ENCODE measurements around the gene NLK. TPM values are rescaled to one million over a fixed set of nuclear protein-coding genes. Genes with fewer than 3 reads are reported as not detected.

NLK gene
- total and polyA plus RNA-seq, 8 donors: 18.8 to 21.3 (median 20.1) TPM

DNA sequence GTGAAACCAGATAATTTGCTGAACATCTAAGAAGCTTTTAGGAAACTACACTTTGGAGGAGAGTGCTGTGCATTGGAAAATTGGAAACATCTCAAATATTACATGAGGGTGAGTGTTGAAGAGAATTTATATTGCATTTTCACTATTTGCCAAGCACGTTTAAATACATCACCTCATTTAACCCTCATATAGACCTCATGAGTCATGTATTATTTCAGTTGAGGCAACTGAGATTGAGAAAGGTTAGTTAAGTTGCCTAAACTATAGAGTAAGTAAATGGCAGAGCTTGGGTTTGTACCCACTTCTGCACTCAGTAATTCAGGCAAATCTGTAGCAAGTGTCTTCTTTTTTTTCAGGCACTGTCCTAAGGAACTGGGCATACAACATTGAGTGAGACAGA, 3.7 kb upstream of the NLK start:
- Histone ChIP-seq H3K27me3 (no peaks in the 10 kb centered on the region), H3K4me1 (peaks cover 8 to 18% of the 10 kb centered on the region in 2 donors), H3K27ac (no peak overlapping the region), H3K36me3 (no peaks in the 10 kb centered on the region), H3K4me3 (no peak overlapping the region), H3K9me3 (no peaks in the 10 kb centered on the region)
- intact Hi-C loops (cut with DNase I): no loop called here
- TF ChIP-seq, protein P1, sequence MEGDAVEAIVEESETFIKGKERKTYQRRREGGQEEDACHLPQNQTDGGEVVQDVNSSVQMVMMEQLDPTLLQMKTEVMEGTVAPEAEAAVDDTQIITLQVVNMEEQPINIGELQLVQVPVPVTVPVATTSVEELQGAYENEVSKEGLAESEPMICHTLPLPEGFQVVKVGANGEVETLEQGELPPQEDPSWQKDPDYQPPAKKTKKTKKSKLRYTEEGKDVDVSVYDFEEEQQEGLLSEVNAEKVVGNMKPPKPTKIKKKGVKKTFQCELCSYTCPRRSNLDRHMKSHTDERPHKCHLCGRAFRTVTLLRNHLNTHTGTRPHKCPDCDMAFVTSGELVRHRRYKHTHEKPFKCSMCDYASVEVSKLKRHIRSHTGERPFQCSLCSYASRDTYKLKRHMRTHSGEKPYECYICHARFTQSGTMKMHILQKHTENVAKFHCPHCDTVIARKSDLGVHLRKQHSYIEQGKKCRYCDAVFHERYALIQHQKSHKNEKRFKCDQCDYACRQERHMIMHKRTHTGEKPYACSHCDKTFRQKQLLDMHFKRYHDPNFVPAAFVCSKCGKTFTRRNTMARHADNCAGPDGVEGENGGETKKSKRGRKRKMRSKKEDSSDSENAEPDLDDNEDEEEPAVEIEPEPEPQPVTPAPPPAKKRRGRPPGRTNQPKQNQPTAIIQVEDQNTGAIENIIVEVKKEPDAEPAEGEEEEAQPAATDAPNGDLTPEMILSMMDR (IDR thresholded peaks at IDR 0.05): no peak
- ATAC-seq (no peak), DNase-seq (no peak)

DNA sequence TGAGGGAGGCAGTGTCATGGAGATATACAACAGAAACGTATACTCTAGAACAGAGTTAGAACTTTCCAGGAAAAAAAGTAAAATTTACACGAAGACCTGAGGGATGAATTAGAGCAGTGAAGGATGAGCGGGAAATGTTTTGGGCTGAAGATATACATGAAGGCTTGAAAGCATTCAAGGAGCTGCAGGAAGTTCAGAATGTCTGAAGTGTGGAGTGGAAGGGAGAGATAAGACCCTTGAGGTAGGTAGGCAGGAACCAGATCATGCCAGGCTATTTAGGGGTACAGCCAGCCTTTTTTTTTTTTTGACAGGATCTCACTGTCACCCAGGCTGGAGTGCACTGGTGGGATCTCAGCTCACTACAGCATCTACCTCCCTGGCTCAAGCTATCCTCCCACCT, 3.2 kb upstream of the NLK start:
- H3K9me3 ChIP-seq: no peaks in the 10 kb centered on the region
- TF ChIP-seq, protein P1 (IDR thresholded peaks at IDR 0.05): no peak
- H3K36me3 ChIP-seq: no peaks in the 10 kb centered on the region
- DNase-seq (no peak), ATAC-seq (no peak)
- no peak overlapping the region for H3K27ac ChIP-seq
- no peak overlapping the region for H3K4me3 ChIP-seq
- intact Hi-C loops (cut with DNase I): no loop called here
- H3K27me3 ChIP-seq: no peaks in the 10 kb centered on the region
- peaks cover 8 to 23% of the 10 kb centered on the region in 2 donors for H3K4me1 ChIP-seq

DNA sequence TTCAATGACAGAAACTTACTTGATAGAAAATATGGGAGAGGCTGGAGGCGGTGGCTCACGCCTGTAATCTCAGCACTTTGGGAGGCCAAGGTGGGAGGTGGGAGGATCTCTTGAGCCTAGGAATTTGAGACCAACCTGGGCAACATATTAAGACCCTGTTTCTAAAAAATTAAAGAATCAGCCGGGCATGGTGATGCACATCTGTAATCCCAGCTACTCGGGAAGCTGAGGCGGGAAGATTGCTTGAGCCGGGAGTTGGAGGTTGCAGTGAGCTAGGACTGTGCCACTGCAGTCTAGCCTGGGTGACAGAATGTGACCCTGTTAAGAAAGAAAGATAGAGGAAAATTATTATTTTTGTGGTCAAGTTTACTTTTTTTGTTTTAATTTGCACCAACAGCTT, 2.1 kb upstream of the NLK start:
- no peaks in the 10 kb centered on the region for H3K9me3 ChIP-seq
- no peak for ATAC-seq
- DNase-seq: no peak
- H3K27ac ChIP-seq: peak overlapping the region in 1 of 2 donors; percentile 95
- TF ChIP-seq, protein P1 (IDR thresholded peaks at IDR 0.05): no peak
- H3K36me3 ChIP-seq: no peaks in the 10 kb centered on the region
- no peaks in the 10 kb centered on the region for H3K27me3 ChIP-seq
- peak overlapping the region in 1 of 2 donors; percentile 86 for H3K4me3 ChIP-seq
- H3K4me1 ChIP-seq: peaks cover 10 to 34% of the 10 kb centered on the region in 2 donors
- intact Hi-C loops (cut with DNase I): no loop called here

DNA sequence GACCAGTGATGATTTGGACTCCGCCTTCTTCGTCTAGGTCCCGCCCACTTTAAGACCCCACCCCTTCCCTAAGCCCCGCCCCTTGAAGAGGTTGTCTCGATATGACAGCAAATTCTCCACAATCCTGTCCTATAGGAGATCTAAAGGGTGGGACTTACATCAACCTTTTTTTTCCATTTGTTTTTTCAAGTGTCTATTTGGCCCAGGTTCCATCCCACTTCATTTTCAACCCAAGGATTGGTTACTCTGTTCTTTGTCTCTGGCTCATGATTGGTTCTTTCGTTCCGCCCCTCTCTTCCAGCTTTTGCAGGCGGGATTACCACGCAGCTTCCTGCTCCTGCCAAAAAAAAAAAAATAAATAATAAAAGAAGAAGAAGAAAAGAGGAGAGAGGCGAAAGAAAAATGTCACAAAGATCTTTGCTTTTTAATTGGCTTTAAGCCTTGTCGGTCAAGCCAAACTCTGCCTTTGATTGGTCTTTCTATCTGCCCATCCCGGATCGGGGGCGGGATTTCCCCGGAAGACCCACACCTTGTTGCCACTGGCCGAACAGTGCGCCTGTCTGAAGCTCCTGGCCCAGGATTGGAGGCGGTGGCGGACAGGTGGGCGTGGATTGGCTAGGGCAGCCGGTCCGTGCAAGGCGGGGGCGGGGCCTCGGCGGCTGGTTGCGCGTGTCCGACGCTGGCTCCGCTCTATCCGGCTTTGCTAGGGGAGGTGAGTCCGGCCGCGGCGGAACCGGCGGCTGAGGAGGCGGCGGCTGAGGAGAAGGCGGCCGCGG, 1.2 kb upstream of the NLK start:
- Histone ChIP-seq H3K36me3 (no peaks in the 10 kb centered on the region), H3K4me1 (peaks cover 11 to 43% of the 10 kb centered on the region in 2 donors), H3K27ac (peak overlapping the region; percentile 84 to 95), H3K9me3 (no peaks in the 10 kb centered on the region), H3K27me3 (no peaks in the 10 kb centered on the region), H3K4me3 (peak overlapping the region; percentile 86 to 87)
- intact Hi-C loops (cut with DNase I): no loop called here
- DNase-seq: peak; percentile 99 to 100 (median 100)
- TF ChIP-seq, protein P1 (IDR thresholded peaks at IDR 0.05): no peak
- peak; percentile 99 for ATAC-seq

DNA sequence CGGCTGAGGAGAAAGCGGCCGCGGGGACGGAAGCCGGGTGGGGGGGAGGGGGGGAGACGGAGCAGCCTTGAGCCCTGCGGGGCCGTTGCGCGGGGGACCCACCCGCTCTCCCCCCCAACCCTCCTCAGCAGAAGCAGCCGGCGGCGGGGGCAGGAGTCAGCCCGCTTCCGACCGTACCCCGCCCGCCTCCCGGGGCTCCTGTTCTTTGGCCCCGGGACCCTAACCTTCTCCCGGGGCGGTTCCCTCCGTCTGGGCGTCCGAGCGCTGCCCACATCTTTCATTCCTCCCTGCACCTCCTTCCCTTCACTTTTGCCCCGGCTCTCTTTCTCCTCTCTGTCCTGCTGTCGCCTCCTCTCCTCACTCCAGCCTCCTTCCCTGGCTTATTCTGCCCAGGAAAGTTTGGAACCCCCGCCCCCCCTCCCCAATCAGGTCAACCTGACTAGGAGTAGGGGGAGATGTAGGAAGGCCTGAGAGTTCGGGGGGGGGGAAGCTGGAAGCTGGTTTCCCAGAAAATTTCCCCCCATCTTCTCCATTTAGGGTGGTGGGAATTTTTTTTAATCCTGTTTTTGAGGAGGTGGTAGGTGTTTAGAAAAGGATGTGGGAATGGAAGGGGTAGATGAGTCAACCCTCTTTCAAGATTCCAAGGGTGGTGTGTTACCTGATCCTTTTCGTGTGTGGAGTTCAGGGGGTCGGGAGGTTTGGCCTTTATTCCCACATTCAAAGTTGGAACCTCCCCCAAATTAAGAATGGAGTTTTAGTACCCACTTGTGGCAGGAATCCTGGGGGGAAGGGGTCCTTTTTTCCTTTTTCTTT, 427 bp upstream of the NLK start:
- TF ChIP-seq, protein P1 (IDR thresholded peaks at IDR 0.05): no peak
- DNase-seq: no peak
- no peaks in the 10 kb centered on the region for H3K9me3 ChIP-seq
- H3K4me3 ChIP-seq: peak overlapping the region; percentile 86 to 87
- H3K27me3 ChIP-seq: no peaks in the 10 kb centered on the region
- ATAC-seq: peak; percentile 9
- peaks cover 11 to 50% of the 10 kb centered on the region in 2 donors for H3K4me1 ChIP-seq
- no peaks in the 10 kb centered on the region for H3K36me3 ChIP-seq
- peak overlapping the region; percentile 84 to 95 for H3K27ac ChIP-seq
- intact Hi-C loops (cut with DNase I): no loop called here

Measured in left lung (tissue), 10 donors.